HG03565 (cell line): ENCODE results near the gene LRCH1.

Experiments
- ATAC-seq: cut with Tn5 transposase; IDR thresholded peaks from one replicate; pipeline ENCODE4 v1.9.1; 2021; ENCODE audit warnings: mild to moderate bottlenecking, moderate library complexity; ENCODE audit not compliant: unreplicated experiment

Gene LRCH1

GRCh38 chr13:46662690-46663089 is 109.7 kb downstream of the LRCH1 start:
- ATAC-seq, result peak; percentile 35

- no peak for ATAC-seq
These were observed 110.5 kb downstream of the LRCH1 start for GRCh38 chr13:46663206-46664037.

- ATAC-seq, result no peak
These were observed 111.2 kb downstream of the LRCH1 start for GRCh38 chr13:46664195-46664594.

GRCh38 chr13:46665248-46665632 is 112.3 kb downstream of the LRCH1 start:
- ATAC-seq, result no peak

GRCh38 chr13:46665633-46666482 is 112.9 kb downstream of the LRCH1 start:
- ATAC-seq, result no peak

- no peak for ATAC-seq
These were observed 113.9 kb downstream of the LRCH1 start for GRCh38 chr13:46666727-46667456.

- ATAC-seq, result peak; percentile 52
These were observed 114.8 kb downstream of the LRCH1 start for GRCh38 chr13:46667687-46668281.

GRCh38 chr13:46668302-46668720 is 115.3 kb downstream of the LRCH1 start:
- ATAC-seq, result peak; percentile 11

- ATAC-seq, result no peak
These were observed 116.1 kb downstream of the LRCH1 start for GRCh38 chr13:46668931-46669525.

GRCh38 chr13:46672338-46673090 is 119.5 kb downstream of the LRCH1 start:
- no peak for ATAC-seq

GRCh38 chr13:46675016-46675415 is 122.0 kb downstream of the LRCH1 start:
- ATAC-seq, result no peak

- ATAC-seq, result no peak
These were observed 123.4 kb downstream of the LRCH1 start for GRCh38 chr13:46676378-46676725.

- ATAC-seq, result peak; percentile 78
These were observed 126.6 kb downstream of the LRCH1 start for GRCh38 chr13:46679369-46680120.

GRCh38 chr13:46682015-46682414 is 129.0 kb downstream of the LRCH1 start:
- no peak for ATAC-seq

- ATAC-seq, result no peak
These were observed 129.7 kb downstream of the LRCH1 start for GRCh38 chr13:46682707-46683106.

- no peak for ATAC-seq
These were observed 130.8 kb downstream of the LRCH1 start for GRCh38 chr13:46683676-46684260.

- ATAC-seq, result no peak
These were observed 131.5 kb downstream of the LRCH1 start for GRCh38 chr13:46684287-46685001.
